Upper lobe of right lung (tissue), 1 donor: ENCODE results near the gene EIF4E2. TPM values are rescaled to one million over a fixed set of nuclear protein-coding genes. Genes with fewer than 3 reads are reported as not detected.

Experiments used
- ATAC-seq: fragments of 200-7000 bp; cut with Tn5 transposase; one replicate; pipeline ENCODE4 v1.9.1; 2020; ENCODE audit warnings: mild to moderate bottlenecking, moderate library complexity
- DNase-seq: peaks from one replicate; pipeline ENCODE4 v3.0.0-alpha.2; 2020
- H3K27ac ChIP-seq: fragments of 200-600 bp; one replicate; pipeline ENCODE4 v1.8.0; 2022
- H3K27me3 ChIP-seq: fragments of 200-600 bp; one replicate; pipeline ENCODE4 v1.8.0; 2022; ENCODE audit warnings: mild to moderate bottlenecking
- H3K36me3 ChIP-seq: fragments of 200-600 bp; one replicate; pipeline ENCODE4 v1.8.0; 2022
- H3K4me1 ChIP-seq: fragments of 200-600 bp; one replicate; pipeline ENCODE4 v1.8.0; 2022
- H3K4me3 ChIP-seq: fragments of 200-600 bp; one replicate; pipeline ENCODE4 v1.8.0; 2022; ENCODE audit warnings: mild to moderate bottlenecking
- H3K9me3 ChIP-seq: fragments of 200-600 bp; one replicate; pipeline ENCODE4 v1.8.0; 2022
- CTCF ChIP-seq: fragments of 200-600 bp; IDR thresholded peaks from one replicate; pipeline ENCODE4 v1.8.0; 2022; ENCODE audit warnings: antibody characterized with exemption
- intact Hi-C: fragments of 100-400 bp; cut with DNase I; formaldehyde crosslinking; loops from one replicate; pipeline ENCODE4 v1.11.0; 2022
- total RNA-seq: library from RNA; stranded (reverse); fragmentation: NEBNext Ultra II Directional; extraction: Animal tissue kit (Norgen Biotek cat#: 25700); gene quantifications from one replicate; pipeline ENCODE4 v1.2.1, GENCODE V29; 2021
- donor health status: DM: no; HTN: yes; CAD: no; lungs with severe emphysema.

EIF4E2 gene
- total RNA-seq, 1 donor from 2014 or later = 68.0 TPM

DNA sequence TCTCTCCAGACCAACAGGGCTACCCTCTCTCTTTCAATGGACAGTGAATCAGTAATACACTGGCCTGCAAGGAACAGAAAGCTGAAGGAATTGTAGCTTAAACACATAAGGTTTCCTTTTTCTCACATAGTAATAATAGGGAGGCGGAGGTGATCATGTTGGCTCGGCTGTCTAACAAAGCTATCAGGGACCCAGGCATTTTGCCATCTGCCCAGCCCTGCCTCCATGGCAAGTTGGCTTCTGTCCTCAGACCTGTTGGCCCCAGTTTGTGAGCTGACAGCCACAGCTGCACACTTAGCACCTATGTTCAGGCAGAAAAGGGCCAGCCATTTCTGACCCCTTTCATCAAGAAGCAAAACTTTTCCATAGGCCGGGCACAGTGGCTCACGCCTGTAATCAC lies 13.0 kb upstream of the EIF4E2 start:
- intact Hi-C loops = no loop called here
- no peaks in the 10 kb centered on the region for H3K9me3 ChIP-seq
- H3K27me3 ChIP-seq = peaks cover 5% of the 10 kb centered on the region
- H3K4me1 ChIP-seq = no peaks in the 10 kb centered on the region
- no peaks in the 10 kb centered on the region for H3K36me3 ChIP-seq
- no peak overlapping the region for H3K27ac ChIP-seq
- TF ChIP-seq CTCF = no peak
- H3K4me3 ChIP-seq = no peak overlapping the region
- DNase-seq (peak; percentile 23), ATAC-seq (no peak)

- no peak for TF ChIP-seq CTCF
- ATAC-seq (peak; percentile 72), DNase-seq (peak; percentile 60)
- Histone ChIP-seq H3K27ac (no peak overlapping the region), H3K36me3 (no peaks in the 10 kb centered on the region), H3K4me1 (no peaks in the 10 kb centered on the region), H3K27me3 (peaks cover 5% of the 10 kb centered on the region), H3K9me3 (no peaks in the 10 kb centered on the region), H3K4me3 (no peak overlapping the region)
- intact Hi-C loops = no loop called here
These were observed 11.8 kb upstream of the EIF4E2 start for GRCh38 chr2:232538671-232539070.

GRCh38 chr2:232539298-232540231 lies 10.9 kb upstream of the EIF4E2 start, which contains the start of gene CHRNG:
Gene CHRNG (plus strand): TSS chr2:232539692. CDS start chr2:232539748, 56 bp downstream.
- Histone ChIP-seq H3K27ac (no peak within 1 kb of the TSS), H3K4me3 (no peak within 1 kb of the TSS), H3K9me3 (no peaks in the 10 kb centered on the region), H3K36me3 (no peaks in the 10 kb centered on the region), H3K27me3 (peaks cover 5% of the 10 kb centered on the region), H3K4me1 (no peaks in the 10 kb centered on the region)
- no peak for TF ChIP-seq CTCF
- intact Hi-C loops = no loop called here
- no peak for ATAC-seq
- peak; percentile 59 for DNase-seq

DNA sequence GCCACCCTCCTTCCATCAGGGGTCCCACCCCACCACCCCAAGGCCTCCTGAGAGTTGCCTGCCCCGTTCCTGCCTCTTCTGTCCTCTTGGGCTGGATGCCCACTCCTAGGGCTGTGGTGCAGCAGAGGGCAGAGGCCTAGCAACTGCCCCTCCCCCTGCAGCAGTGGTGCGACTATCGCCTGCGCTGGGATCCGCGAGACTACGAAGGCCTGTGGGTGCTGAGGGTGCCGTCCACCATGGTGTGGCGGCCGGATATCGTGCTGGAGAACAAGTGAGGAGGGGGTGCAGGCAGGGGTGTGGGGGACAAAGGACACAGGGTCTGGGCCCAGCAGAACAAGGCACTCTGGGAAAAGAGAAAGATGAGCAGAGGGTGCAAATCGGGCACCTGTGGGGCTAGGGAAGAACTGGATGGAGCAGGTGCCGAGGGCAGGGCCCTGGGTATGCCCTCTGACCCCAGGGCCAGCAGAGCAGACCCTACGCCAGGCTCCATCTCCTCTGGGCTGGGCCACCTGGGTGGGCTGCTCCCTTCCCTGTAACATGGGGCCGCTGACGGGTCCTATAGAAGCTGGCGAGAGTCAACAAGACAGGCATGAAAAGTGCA lies 9.9 kb upstream of the EIF4E2 start:
- Histone ChIP-seq H3K9me3 (no peaks in the 10 kb centered on the region), H3K27ac (no peak overlapping the region), H3K27me3 (peaks cover 5% of the 10 kb centered on the region), H3K4me3 (no peak overlapping the region), H3K4me1 (no peaks in the 10 kb centered on the region), H3K36me3 (no peaks in the 10 kb centered on the region)
- ATAC-seq = no peak
- no peak for TF ChIP-seq CTCF
- intact Hi-C loops = no loop called here
- DNase-seq = peak; percentile 49

GRCh38 chr2:232541195-232541960 lies 9.1 kb upstream of the EIF4E2 start:
- peak; percentile 2 for ATAC-seq

More at GRCh38 chr2:232541195-232541960, 9.1 kb upstream of the EIF4E2 start:
- H3K36me3 ChIP-seq = no peaks in the 10 kb centered on the region
- H3K4me1 ChIP-seq = peaks cover 4% of the 10 kb centered on the region
- no peak overlapping the region for H3K4me3 ChIP-seq
- H3K27me3 ChIP-seq = peaks cover under 1% of the 10 kb centered on the region
- DNase-seq = peak; percentile 52
- no peaks in the 10 kb centered on the region for H3K9me3 ChIP-seq
- H3K27ac ChIP-seq = no peak overlapping the region
- TF ChIP-seq CTCF = no peak
- intact Hi-C loops = no loop called here
